ENCODE results near the gene POLR1C.

DNA sequence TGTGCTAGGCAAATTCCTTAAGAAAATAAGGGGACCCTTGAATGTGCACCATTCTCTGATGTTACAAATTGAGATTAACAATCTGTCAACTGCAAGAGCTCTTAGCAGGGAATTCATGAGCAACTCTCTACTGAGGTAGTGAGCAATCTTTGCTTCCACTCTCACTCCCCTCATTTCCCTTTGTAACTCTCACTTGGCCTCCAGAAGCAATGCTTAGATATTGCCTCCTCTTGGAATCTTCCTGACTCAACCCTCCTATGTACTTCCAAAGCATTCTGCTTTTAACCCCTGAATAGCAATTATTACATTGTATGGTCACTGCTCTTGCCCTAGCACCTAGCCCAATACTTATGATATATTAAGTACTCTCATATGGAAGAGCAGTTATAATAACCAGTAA is 42.4 kb downstream of the POLR1C start:
- TF ChIP-seq, protein P1, sequence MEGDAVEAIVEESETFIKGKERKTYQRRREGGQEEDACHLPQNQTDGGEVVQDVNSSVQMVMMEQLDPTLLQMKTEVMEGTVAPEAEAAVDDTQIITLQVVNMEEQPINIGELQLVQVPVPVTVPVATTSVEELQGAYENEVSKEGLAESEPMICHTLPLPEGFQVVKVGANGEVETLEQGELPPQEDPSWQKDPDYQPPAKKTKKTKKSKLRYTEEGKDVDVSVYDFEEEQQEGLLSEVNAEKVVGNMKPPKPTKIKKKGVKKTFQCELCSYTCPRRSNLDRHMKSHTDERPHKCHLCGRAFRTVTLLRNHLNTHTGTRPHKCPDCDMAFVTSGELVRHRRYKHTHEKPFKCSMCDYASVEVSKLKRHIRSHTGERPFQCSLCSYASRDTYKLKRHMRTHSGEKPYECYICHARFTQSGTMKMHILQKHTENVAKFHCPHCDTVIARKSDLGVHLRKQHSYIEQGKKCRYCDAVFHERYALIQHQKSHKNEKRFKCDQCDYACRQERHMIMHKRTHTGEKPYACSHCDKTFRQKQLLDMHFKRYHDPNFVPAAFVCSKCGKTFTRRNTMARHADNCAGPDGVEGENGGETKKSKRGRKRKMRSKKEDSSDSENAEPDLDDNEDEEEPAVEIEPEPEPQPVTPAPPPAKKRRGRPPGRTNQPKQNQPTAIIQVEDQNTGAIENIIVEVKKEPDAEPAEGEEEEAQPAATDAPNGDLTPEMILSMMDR (IDR thresholded peaks at IDR 0.05; ENCODE audit: borderline replicate concordance, extremely low read depth, low read length, poor library complexity, severe bottlenecking): no peak
- TF ChIP-seq EZH2 (IDR thresholded peaks at IDR 0.05; ENCODE audit: borderline replicate concordance, low read depth, low read length, severe bottlenecking): no peak
